ENCODE measurements around the gene DUSP11. TPM values are rescaled to one million over a fixed set of nuclear protein-coding genes. Genes with fewer than 3 reads are reported as not detected.
A peak's percentile ranks its signal among the peaks of the same experiment; 100 is the strongest.

Gene DUSP11
- total RNA-seq (10 to 100 TPM; 24.5 to 29.9 TPM), polyA plus RNA-seq (ENCODE audit: insufficient read length in 2 of 2) (10 to 100 TPM; 18.9 to 22.1 TPM)
- long read RNA-seq, donor 1, transcript DUSP11-201 (9 exons, 1,653 nt) = major isoform, 5 of 5 reads
- long read RNA-seq, donor 1, partial matches to known transcripts = 0 of 5 reads
- long read RNA-seq, donor 1, other reads (novel, unspliced or antisense) = 0 of 5 reads
- long read RNA-seq, donor 2, partial matches to known transcripts = 0 of 2 reads
- long read RNA-seq, donor 2, other reads (novel, unspliced or antisense) = 0 of 2 reads
- long read RNA-seq, donor 3, transcript DUSP11-201 (9 exons, 1,653 nt) = major isoform, 7 of 8 reads
- long read RNA-seq, donor 3, partial matches to known transcripts = 0 of 8 reads
- long read RNA-seq, donor 3, other reads (novel, unspliced or antisense) = 0 of 8 reads
- long read RNA-seq, donor 4, transcript DUSP11-201 (9 exons, 1,653 nt) = major isoform, 19 of 37 reads
- long read RNA-seq, donor 4, partial matches to known transcripts = 18 of 37 reads
- long read RNA-seq, donor 4, other reads (novel, unspliced or antisense) = 0 of 37 reads

GRCh38 chr2:73779467-73780236 lies at the start of gene DUSP11:
Gene DUSP11, minus strand, starts transcription at chr2:73780103. Its CDS starts 129 bp downstream, at chr2:73779974.
- H3K9me3 ChIP-seq (ENCODE audit: control insufficient read depth, insufficient read depth, low read length) = no peaks in the 10 kb centered on the region
- peak; percentile 87 to 98 (median 92) for DNase-seq (ENCODE audit: low read depth in 4 of 6, low spot score in 6 of 6)
- H3K4me1 ChIP-seq (ENCODE audit: control insufficient read depth, insufficient read depth, low read length) = peaks cover 6% of the 10 kb centered on the region
- peak within 1 kb of the TSS; percentile 72 for H3K27ac ChIP-seq (ENCODE audit: low read depth, low read length)
- peak within 1 kb of the TSS; percentile 72 for H3K4me3 ChIP-seq (ENCODE audit: low read depth, low read length)
- peaks cover 6% of the 10 kb centered on the region for H3K36me3 ChIP-seq (ENCODE audit: control insufficient read depth, insufficient read depth, low read length)
- H3K27me3 ChIP-seq (ENCODE audit: control insufficient read depth, insufficient read depth, low read length) = no peaks in the 10 kb centered on the region
- WGBS (ENCODE audit: insufficient coverage) = 0% methylated on average over 37 of the region's 40 CpGs

DNA sequence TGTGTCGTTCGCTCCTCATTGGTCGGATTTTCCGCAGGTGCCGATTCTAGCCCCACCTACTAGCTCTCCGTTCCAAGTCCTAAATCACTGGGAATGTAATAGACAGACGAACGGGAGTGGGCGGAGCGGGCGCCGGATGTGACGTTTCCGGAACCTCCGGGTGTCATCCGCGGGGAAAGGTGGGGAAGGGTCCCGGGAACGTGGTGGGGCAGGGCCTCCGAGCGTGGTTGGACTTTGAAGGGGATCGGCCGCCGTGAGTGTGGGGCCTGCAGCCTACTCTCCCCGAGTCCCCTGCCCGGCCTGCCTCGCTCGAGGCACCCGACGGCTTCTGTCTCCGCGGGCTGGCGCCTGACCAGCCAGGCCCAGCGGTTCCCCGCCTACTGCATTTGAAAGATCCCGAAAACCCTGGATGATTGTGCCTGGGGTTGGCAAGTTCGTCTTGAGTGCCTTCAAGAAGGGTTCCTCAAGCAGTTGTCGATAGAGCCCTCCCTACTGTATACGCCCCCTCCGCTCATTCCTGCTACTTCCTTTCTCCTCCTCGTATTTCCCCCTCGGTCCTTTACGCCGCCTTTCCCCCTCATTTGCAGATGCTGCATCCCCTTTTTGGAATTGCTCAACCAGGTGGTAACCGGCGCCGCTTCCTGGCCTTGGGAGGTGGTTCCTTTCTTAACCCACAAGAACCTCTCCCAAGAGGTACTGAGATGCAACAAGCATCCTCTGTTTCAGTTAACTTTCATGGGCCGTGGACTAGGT lies 49.1 kb upstream of the DUSP11 start, which contains the start of gene STAMBP:
TSS of gene STAMBP (plus strand) at position 144 of the 753 bp plus-strand sequence. CDS start 1,896 bp downstream, outside the sequence.
- peak within 1 kb of the TSS; percentile 90 for H3K4me3 ChIP-seq (ENCODE audit: low read depth, low read length)
- H3K36me3 ChIP-seq (ENCODE audit: control insufficient read depth, insufficient read depth, low read length) = peaks cover 3% of the 10 kb centered on the region
- 0% methylated on average over 41 of the region's 48 CpGs for WGBS (ENCODE audit: insufficient coverage)
- no peaks in the 10 kb centered on the region for H3K9me3 ChIP-seq (ENCODE audit: control insufficient read depth, insufficient read depth, low read length)
- peaks cover 7% of the 10 kb centered on the region for H3K4me1 ChIP-seq (ENCODE audit: control insufficient read depth, insufficient read depth, low read length)
- H3K27me3 ChIP-seq (ENCODE audit: control insufficient read depth, insufficient read depth, low read length) = no peaks in the 10 kb centered on the region
- DNase-seq (ENCODE audit: low read depth in 4 of 6, low spot score in 6 of 6) = peak; percentile 97 to 99 (median 98)
- peak within 1 kb of the TSS; percentile 98 for H3K27ac ChIP-seq (ENCODE audit: low read depth, low read length)

- WGBS (ENCODE audit: insufficient coverage) = no CpG with 5 or more reads among the region's 4 CpGs
- Histone ChIP-seq H3K4me3 (ENCODE audit: low read depth, low read length) (peak overlapping the region; percentile 90), H3K27me3 (ENCODE audit: control insufficient read depth, insufficient read depth, low read length) (no peaks in the 10 kb centered on the region), H3K36me3 (ENCODE audit: control insufficient read depth, insufficient read depth, low read length) (no peaks in the 10 kb centered on the region), H3K27ac (ENCODE audit: low read depth, low read length) (peak overlapping the region; percentile 49), H3K4me1 (ENCODE audit: control insufficient read depth, insufficient read depth, low read length) (peaks cover 7% of the 10 kb centered on the region), H3K9me3 (ENCODE audit: control insufficient read depth, insufficient read depth, low read length) (no peaks in the 10 kb centered on the region)
- no peak for DNase-seq (ENCODE audit: low read depth in 4 of 6, low spot score in 6 of 6)
Observed at GRCh38 chr2:73828389-73828817, 48.5 kb upstream of the DUSP11 start.

- Histone ChIP-seq H3K27ac (ENCODE audit: low read depth, low read length) (no peak overlapping the region), H3K9me3 (ENCODE audit: control insufficient read depth, insufficient read depth, low read length) (no peaks in the 10 kb centered on the region), H3K36me3 (ENCODE audit: control insufficient read depth, insufficient read depth, low read length) (no peaks in the 10 kb centered on the region), H3K4me1 (ENCODE audit: control insufficient read depth, insufficient read depth, low read length) (peaks cover 7% of the 10 kb centered on the region), H3K4me3 (ENCODE audit: low read depth, low read length) (peak overlapping the region; percentile 90), H3K27me3 (ENCODE audit: control insufficient read depth, insufficient read depth, low read length) (no peaks in the 10 kb centered on the region)
- WGBS (ENCODE audit: insufficient coverage) = 96% methylated on average over 4 of the region's 9 CpGs
- DNase-seq (ENCODE audit: low read depth in 4 of 6, low spot score in 6 of 6) = no peak
Observed at GRCh38 chr2:73827660-73828388, 47.9 kb upstream of the DUSP11 start.

- H3K36me3 ChIP-seq (ENCODE audit: control insufficient read depth, insufficient read depth, low read length) = no peaks in the 10 kb centered on the region
- H3K27me3 ChIP-seq (ENCODE audit: control insufficient read depth, insufficient read depth, low read length) = no peaks in the 10 kb centered on the region
- no peak overlapping the region for H3K27ac ChIP-seq (ENCODE audit: low read depth, low read length)
- DNase-seq (ENCODE audit: low read depth in 4 of 6, low spot score in 6 of 6) = peak in 1 of 6 donors; percentile 29
- H3K9me3 ChIP-seq (ENCODE audit: control insufficient read depth, insufficient read depth, low read length) = no peaks in the 10 kb centered on the region
- H3K4me3 ChIP-seq (ENCODE audit: low read depth, low read length) = no peak overlapping the region
- peaks cover 7% of the 10 kb centered on the region for H3K4me1 ChIP-seq (ENCODE audit: control insufficient read depth, insufficient read depth, low read length)
- WGBS (ENCODE audit: insufficient coverage) = no CpG with 5 or more reads among the region's 2 CpGs
Observed at GRCh38 chr2:73827018-73827417, 47.1 kb upstream of the DUSP11 start.

DNA sequence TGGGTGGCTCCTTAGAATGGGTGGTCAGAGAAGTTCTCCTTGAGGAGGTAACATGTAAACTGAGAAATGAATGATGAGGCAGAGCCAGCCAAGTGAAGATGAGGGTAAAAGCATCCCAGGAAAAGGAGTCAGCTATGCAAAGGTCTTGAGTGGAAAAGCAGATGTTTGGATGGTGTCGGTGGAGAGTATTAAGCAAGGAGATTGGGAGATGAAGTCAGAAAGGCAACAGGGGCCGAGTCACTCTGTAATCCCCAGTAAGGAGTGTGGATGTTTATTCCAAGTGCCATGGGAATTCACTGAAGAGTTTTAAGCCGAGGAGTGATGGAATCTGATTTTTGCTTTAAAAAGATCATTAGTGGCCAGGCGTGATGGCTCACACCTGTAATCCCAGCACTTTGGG lies 45.5 kb upstream of the DUSP11 start:
- no peak overlapping the region for H3K4me3 ChIP-seq (ENCODE audit: low read depth, low read length)
- H3K27me3 ChIP-seq (ENCODE audit: control insufficient read depth, insufficient read depth, low read length) = peaks cover 8% of the 10 kb centered on the region
- peaks cover 7% of the 10 kb centered on the region for H3K4me1 ChIP-seq (ENCODE audit: control insufficient read depth, insufficient read depth, low read length)
- DNase-seq (ENCODE audit: low read depth in 4 of 6, low spot score in 6 of 6) = no peak
- H3K9me3 ChIP-seq (ENCODE audit: control insufficient read depth, insufficient read depth, low read length) = no peaks in the 10 kb centered on the region
- H3K36me3 ChIP-seq (ENCODE audit: control insufficient read depth, insufficient read depth, low read length) = no peaks in the 10 kb centered on the region
- 72% methylated on average over 3 of the region's 4 CpGs for WGBS (ENCODE audit: insufficient coverage)
- H3K27ac ChIP-seq (ENCODE audit: low read depth, low read length) = no peak overlapping the region

DNA sequence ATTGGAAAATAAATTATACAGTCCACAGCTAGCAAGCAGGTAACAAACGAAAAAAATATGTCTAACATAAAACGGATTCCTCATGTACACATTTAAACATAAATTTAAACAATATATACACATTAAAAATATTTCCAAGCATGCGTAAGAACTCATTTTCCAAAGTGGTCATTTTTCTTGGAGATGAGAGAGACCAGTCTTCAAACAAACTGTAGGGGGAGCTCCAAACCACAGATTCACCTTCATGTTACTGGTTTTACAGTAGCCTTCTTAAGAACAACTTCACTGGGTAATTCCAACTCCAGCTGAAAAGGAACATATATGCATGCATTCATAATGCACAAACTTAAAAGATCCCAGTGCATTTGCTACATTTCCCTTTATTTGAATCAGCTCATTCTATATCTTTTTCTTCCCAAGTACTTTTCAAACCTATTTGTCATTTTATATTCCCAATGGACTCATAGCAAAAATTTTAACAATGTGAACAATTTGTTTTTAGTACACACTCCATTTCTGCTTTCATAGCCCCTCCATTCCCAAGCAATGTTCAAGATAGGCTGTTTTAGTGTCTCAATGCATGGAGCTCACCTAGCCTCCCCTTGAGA lies 44.1 kb upstream of the DUSP11 start:
- H3K27ac ChIP-seq (ENCODE audit: low read depth, low read length) = no peak overlapping the region
- H3K4me3 ChIP-seq (ENCODE audit: low read depth, low read length) = no peak overlapping the region
- H3K4me1 ChIP-seq (ENCODE audit: control insufficient read depth, insufficient read depth, low read length) = peaks cover 3% of the 10 kb centered on the region
- H3K36me3 ChIP-seq (ENCODE audit: control insufficient read depth, insufficient read depth, low read length) = no peaks in the 10 kb centered on the region
- peak; percentile 21 to 96 (median 66) for DNase-seq (ENCODE audit: low read depth in 4 of 6, low spot score in 6 of 6)
- no peaks in the 10 kb centered on the region for H3K9me3 ChIP-seq (ENCODE audit: control insufficient read depth, insufficient read depth, low read length)
- H3K27me3 ChIP-seq (ENCODE audit: control insufficient read depth, insufficient read depth, low read length) = peaks cover 8% of the 10 kb centered on the region
- WGBS (ENCODE audit: insufficient coverage) = no CpG with 5 or more reads among the region's 3 CpGs

DNA sequence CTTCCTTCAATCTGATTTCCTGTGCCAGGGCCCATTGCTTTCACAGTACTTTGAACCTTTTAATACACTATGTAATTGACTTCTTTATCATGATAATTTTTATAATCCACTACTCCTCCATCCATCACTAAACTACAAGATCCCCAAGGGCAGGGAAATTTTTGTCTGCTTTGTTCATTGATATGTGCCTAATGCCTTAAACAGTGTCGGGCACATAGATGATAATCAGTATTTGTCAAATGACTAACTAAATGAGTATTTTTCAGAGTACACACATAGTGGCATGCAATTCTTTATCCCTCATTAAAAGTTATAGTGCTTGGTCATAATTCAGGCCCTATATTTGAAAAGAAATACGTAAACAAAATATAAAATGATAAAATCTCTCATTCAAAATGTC lies 43.5 kb upstream of the DUSP11 start:
- DNase-seq (ENCODE audit: low read depth in 4 of 6, low spot score in 6 of 6) = no peak
- H3K36me3 ChIP-seq (ENCODE audit: control insufficient read depth, insufficient read depth, low read length) = no peaks in the 10 kb centered on the region
- no peak overlapping the region for H3K4me3 ChIP-seq (ENCODE audit: low read depth, low read length)
- WGBS (ENCODE audit: insufficient coverage) = no CpG with 5 or more reads among the region's 2 CpGs
- no peak overlapping the region for H3K27ac ChIP-seq (ENCODE audit: low read depth, low read length)
- H3K9me3 ChIP-seq (ENCODE audit: control insufficient read depth, insufficient read depth, low read length) = no peaks in the 10 kb centered on the region
- peaks cover 3% of the 10 kb centered on the region for H3K4me1 ChIP-seq (ENCODE audit: control insufficient read depth, insufficient read depth, low read length)
- peaks cover 8% of the 10 kb centered on the region for H3K27me3 ChIP-seq (ENCODE audit: control insufficient read depth, insufficient read depth, low read length)
